ENCODE results near the gene EIF3F.

The EIF3F gene

GRCh38 chr11:8013833-8014232, 26.7 kb downstream of the EIF3F start:
- no peaks in the 10 kb centered on the region for H3K79me2 ChIP-seq (ENCODE audit: insufficient read depth, low read depth)
- no peaks in the 10 kb centered on the region for H4K20me1 ChIP-seq (ENCODE audit: insufficient read depth)
- no peak overlapping the region for H3K9ac ChIP-seq
- no peak overlapping the region for H3K4me3 ChIP-seq (IDR thresholded peaks at IDR 0.05; ENCODE audit: insufficient read depth, low read depth, low read length)
- no peaks in the 10 kb centered on the region for H3K36me3 ChIP-seq (ENCODE audit: insufficient read depth)
- H3K27ac ChIP-seq, result no peak overlapping the region
- TF ChIP-seq, protein P1, sequence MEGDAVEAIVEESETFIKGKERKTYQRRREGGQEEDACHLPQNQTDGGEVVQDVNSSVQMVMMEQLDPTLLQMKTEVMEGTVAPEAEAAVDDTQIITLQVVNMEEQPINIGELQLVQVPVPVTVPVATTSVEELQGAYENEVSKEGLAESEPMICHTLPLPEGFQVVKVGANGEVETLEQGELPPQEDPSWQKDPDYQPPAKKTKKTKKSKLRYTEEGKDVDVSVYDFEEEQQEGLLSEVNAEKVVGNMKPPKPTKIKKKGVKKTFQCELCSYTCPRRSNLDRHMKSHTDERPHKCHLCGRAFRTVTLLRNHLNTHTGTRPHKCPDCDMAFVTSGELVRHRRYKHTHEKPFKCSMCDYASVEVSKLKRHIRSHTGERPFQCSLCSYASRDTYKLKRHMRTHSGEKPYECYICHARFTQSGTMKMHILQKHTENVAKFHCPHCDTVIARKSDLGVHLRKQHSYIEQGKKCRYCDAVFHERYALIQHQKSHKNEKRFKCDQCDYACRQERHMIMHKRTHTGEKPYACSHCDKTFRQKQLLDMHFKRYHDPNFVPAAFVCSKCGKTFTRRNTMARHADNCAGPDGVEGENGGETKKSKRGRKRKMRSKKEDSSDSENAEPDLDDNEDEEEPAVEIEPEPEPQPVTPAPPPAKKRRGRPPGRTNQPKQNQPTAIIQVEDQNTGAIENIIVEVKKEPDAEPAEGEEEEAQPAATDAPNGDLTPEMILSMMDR (conservative IDR thresholded peaks at IDR 0.05; ENCODE audit: low read depth, low read length), result no peak
- no peak overlapping the region for H3K4me2 ChIP-seq
- no peaks in the 10 kb centered on the region for H3K4me1 ChIP-seq (ENCODE audit: low read depth, poor library complexity, severe bottlenecking)
- no peak overlapping the region for H2AFZ ChIP-seq (ENCODE audit: low read depth)
- no peaks in the 10 kb centered on the region for H3K27me3 ChIP-seq (ENCODE audit: insufficient read depth, low read depth)

GRCh38 chr11:8015753-8016239, 28.7 kb downstream of the EIF3F start:
- no peak overlapping the region for H3K9ac ChIP-seq
- H3K27ac ChIP-seq, result no peak overlapping the region
- H3K4me1 ChIP-seq (ENCODE audit: low read depth, poor library complexity, severe bottlenecking), result no peaks in the 10 kb centered on the region
- H2AFZ ChIP-seq (ENCODE audit: low read depth), result no peak overlapping the region
- no peaks in the 10 kb centered on the region for H3K79me2 ChIP-seq (ENCODE audit: insufficient read depth, low read depth)
- peaks cover 3% of the 10 kb centered on the region; the same call in 1 of the 2 replicates for H3K27me3 ChIP-seq (ENCODE audit: insufficient read depth, low read depth)
- no peak overlapping the region for H3K4me2 ChIP-seq
- no peaks in the 10 kb centered on the region for H4K20me1 ChIP-seq (ENCODE audit: insufficient read depth)
- no peaks in the 10 kb centered on the region for H3K36me3 ChIP-seq (ENCODE audit: insufficient read depth)
- no peak overlapping the region for H3K4me3 ChIP-seq (IDR thresholded peaks at IDR 0.05; ENCODE audit: insufficient read depth, low read depth, low read length)
- TF ChIP-seq, protein P1 (conservative IDR thresholded peaks at IDR 0.05; ENCODE audit: low read depth, low read length), result no peak

- no peaks in the 10 kb centered on the region for H3K36me3 ChIP-seq (ENCODE audit: insufficient read depth)
- peaks cover 3% of the 10 kb centered on the region; the same call in 1 of the 2 replicates for H3K27me3 ChIP-seq (ENCODE audit: insufficient read depth, low read depth)
- no peaks in the 10 kb centered on the region for H3K79me2 ChIP-seq (ENCODE audit: insufficient read depth, low read depth)
- TF ChIP-seq, protein P1 (conservative IDR thresholded peaks at IDR 0.05; ENCODE audit: low read depth, low read length), result no peak
- H4K20me1 ChIP-seq (ENCODE audit: insufficient read depth), result no peaks in the 10 kb centered on the region
- no peak overlapping the region for H3K9ac ChIP-seq
- no peaks in the 10 kb centered on the region for H3K4me1 ChIP-seq (ENCODE audit: low read depth, poor library complexity, severe bottlenecking)
- no peak overlapping the region for H3K4me3 ChIP-seq (IDR thresholded peaks at IDR 0.05; ENCODE audit: insufficient read depth, low read depth, low read length)
- no peak overlapping the region for H3K4me2 ChIP-seq
- H2AFZ ChIP-seq (ENCODE audit: low read depth), result no peak overlapping the region
- no peak overlapping the region for H3K27ac ChIP-seq
Observed at GRCh38 chr11:8016440-8016839, 29.3 kb downstream of the EIF3F start.

DNA sequence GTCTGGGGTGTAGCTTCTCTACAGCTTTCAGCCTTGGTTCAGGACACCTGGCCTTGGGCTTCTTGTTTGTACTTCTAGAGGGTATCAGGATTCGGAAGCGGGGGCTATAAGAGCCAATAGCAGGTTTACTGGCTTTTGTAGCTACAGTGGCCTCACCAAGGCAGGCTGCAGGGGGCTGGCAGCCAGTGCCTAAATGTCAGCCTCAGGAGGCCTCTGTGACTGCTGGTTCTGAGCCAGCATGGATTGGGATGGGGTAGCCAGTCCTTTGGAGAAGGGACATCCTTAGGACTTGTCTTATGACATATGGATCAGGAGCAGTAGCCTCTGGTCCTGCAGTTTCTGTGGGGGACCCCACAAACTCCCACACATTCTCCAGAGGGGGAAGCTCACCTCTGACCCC, 29.9 kb downstream of the EIF3F start:
- peaks cover 3% of the 10 kb centered on the region; the same call in 1 of the 2 replicates for H3K27me3 ChIP-seq (ENCODE audit: insufficient read depth, low read depth)
- no peaks in the 10 kb centered on the region for H3K4me1 ChIP-seq (ENCODE audit: low read depth, poor library complexity, severe bottlenecking)
- H3K36me3 ChIP-seq (ENCODE audit: insufficient read depth), result no peaks in the 10 kb centered on the region
- H3K9ac ChIP-seq, result no peak overlapping the region
- TF ChIP-seq, protein P1 (conservative IDR thresholded peaks at IDR 0.05; ENCODE audit: low read depth, low read length), result no peak
- H3K4me2 ChIP-seq, result no peak overlapping the region
- no peaks in the 10 kb centered on the region for H4K20me1 ChIP-seq (ENCODE audit: insufficient read depth)
- H2AFZ ChIP-seq (ENCODE audit: low read depth), result no peak overlapping the region
- H3K79me2 ChIP-seq (ENCODE audit: insufficient read depth, low read depth), result no peaks in the 10 kb centered on the region
- H3K27ac ChIP-seq, result no peak overlapping the region
- no peak overlapping the region for H3K4me3 ChIP-seq (IDR thresholded peaks at IDR 0.05; ENCODE audit: insufficient read depth, low read depth, low read length)

All from KMS-11 (cell line).